Ovary (tissue), 3 donors: Measurements from ENCODE around the gene GET4.

Experiments
- EP300 ChIP-seq: sonication (generic); formaldehyde crosslinking; IDR thresholded peaks from one replicate; pipeline ENCODE4 v1.6.1; 2017; ENCODE audit warnings: antibody characterized with exemption
- POLR2A ChIP-seq: fragments of 450-650 bp; IDR thresholded peaks from one replicate; pipeline ENCODE4 v1.6.1; 2017; ENCODE audit warnings: antibody characterized with exemption, mild to moderate bottlenecking, moderate library complexity
- TF ChIP-seq, protein P1 (sequence below), 3 donors: fragments of 450-650 bp in 2 of 3; fragments of 200-600 bp in 1 of 3; IDR thresholded peaks; one replicate each; pipeline versions ENCODE4 v1.5.1 to v1.8.0; 2016 to 2022; ENCODE audit warnings: antibody characterized with exemption in 3 of 3, mild to moderate bottlenecking in 1 of 3
- donor health status: DM: no; HTN: no; CAD: no.

DNA sequence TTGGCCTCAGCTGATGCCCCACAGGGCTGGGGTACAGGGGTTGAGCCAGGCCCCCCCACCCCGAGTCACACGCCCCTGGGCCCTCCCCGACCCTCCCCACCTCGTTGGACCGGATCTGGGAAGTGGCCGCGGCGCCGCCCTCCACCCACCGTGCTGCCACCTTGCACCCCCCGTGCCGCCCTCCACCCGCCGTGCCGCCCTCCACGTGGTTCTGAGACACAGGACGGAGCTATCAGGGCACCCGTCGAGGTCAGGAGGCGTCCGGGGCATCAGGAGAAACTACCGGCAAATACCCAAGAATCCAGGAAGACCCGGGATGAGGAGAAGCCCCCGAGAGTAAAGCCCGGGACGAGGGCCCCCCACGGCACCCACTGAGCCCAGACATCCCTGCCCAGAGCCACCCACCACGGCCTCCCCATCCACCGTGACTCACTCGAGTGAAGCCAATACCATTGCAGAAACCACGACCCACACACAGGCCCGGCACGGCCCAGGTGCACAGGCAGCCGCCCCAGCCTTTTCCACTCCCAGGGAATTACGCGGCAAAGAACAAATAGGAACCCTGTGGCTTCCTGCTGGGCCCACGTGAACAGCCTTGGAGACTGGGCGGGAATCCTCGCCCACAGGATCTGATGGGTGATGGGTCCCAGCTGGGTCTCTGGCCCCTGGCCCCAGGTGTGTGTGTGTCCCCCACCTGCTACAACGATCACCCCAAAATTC lies 44.2 kb downstream of the GET4 start:
- TF ChIP-seq EP300 (no peak), POLR2A (no peak)
- TF ChIP-seq, protein P1, sequence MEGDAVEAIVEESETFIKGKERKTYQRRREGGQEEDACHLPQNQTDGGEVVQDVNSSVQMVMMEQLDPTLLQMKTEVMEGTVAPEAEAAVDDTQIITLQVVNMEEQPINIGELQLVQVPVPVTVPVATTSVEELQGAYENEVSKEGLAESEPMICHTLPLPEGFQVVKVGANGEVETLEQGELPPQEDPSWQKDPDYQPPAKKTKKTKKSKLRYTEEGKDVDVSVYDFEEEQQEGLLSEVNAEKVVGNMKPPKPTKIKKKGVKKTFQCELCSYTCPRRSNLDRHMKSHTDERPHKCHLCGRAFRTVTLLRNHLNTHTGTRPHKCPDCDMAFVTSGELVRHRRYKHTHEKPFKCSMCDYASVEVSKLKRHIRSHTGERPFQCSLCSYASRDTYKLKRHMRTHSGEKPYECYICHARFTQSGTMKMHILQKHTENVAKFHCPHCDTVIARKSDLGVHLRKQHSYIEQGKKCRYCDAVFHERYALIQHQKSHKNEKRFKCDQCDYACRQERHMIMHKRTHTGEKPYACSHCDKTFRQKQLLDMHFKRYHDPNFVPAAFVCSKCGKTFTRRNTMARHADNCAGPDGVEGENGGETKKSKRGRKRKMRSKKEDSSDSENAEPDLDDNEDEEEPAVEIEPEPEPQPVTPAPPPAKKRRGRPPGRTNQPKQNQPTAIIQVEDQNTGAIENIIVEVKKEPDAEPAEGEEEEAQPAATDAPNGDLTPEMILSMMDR (IDR thresholded peaks at IDR 0.05) = no peak
